GM23338 (cell line): ENCODE data around the gene ADGRD1. TPM values are rescaled to one million over a fixed set of nuclear protein-coding genes. Genes with fewer than 3 reads are reported as not detected.

Source experiments
- ATAC-seq: fragments of 200-7000 bp; cut with Tn5 transposase; 3 replicates; pipeline ENCODE4 v1.9.1; 2020
- DNase-seq: peaks from one replicate; pipeline ENCODE4 v3.0.0-alpha.2; 2015; ENCODE audit warnings: low spot score
- H2AFZ ChIP-seq: fragments of 200-600 bp; sonication (generic); 2 replicates; pipeline ENCODE4 v1.8.0; 2016; ENCODE audit warnings: antibody characterized with exemption, mild to moderate bottlenecking, moderate library complexity
- H3F3A ChIP-seq: fragments of 200-600 bp; sonication (generic); replicated peaks from 2 replicates; pipeline ENCODE4 v1.8.0; 2017; ENCODE audit warnings: antibody characterized with exemption, mixed run types, low read depth
- H3K27ac ChIP-seq: fragments of 200-600 bp; sonication (generic); 2 replicates; pipeline ENCODE4 v1.6.1; 2016; ENCODE audit warnings: low read depth
- H3K27me3 ChIP-seq: fragments of 200-600 bp; sonication (generic); 2 replicates; pipeline ENCODE4 v1.8.0; 2016; ENCODE audit warnings: mild to moderate bottlenecking, mixed run types, moderate library complexity; ENCODE audit not compliant: insufficient read depth
- H3K36me3 ChIP-seq: fragments of 200-600 bp; sonication (generic); 2 replicates; pipeline ENCODE4 v1.8.0; 2016; ENCODE audit warnings: mild to moderate bottlenecking; ENCODE audit not compliant: insufficient read depth
- H3K4me1 ChIP-seq: fragments of 200-600 bp; sonication (generic); 2 replicates; pipeline ENCODE4 v1.8.0; 2016; ENCODE audit warnings: mild to moderate bottlenecking, moderate library complexity; ENCODE audit not compliant: insufficient read depth
- H3K4me2 ChIP-seq: fragments of 200-600 bp; sonication (generic); 2 replicates; pipeline ENCODE4 v1.7.1; 2017; ENCODE audit warnings: mixed run types
- H3K4me3 ChIP-seq: fragments of 200-600 bp; sonication (generic); 2 replicates; pipeline ENCODE4 v1.6.1; 2016; ENCODE audit warnings: mixed run types
- H3K79me2 ChIP-seq: fragments of 200-600 bp; sonication (generic); replicated peaks from 2 replicates; pipeline ENCODE4 v1.8.0; 2017; ENCODE audit warnings: mild to moderate bottlenecking; ENCODE audit not compliant: insufficient read depth
- H3K9me2 ChIP-seq: fragments of 200-600 bp; sonication (generic); 2 replicates; pipeline ENCODE4 v1.8.0; 2017; ENCODE audit not compliant: insufficient read depth
- H4K20me1 ChIP-seq: fragments of 200-600 bp; sonication (generic); replicated peaks from 2 replicates; pipeline ENCODE4 v1.8.0; 2017; ENCODE audit warnings: mild to moderate bottlenecking; ENCODE audit not compliant: insufficient read depth
- H3K27ac Mint-ChIP-seq: 2 replicates; pipeline ENCODE4 v1.8.0; 2020; ENCODE audit warnings: inconsistent platforms, mild to moderate bottlenecking, moderate library complexity, mixed read lengths
- H3K27me3 Mint-ChIP-seq: 3 replicates; pipeline ENCODE4 v1.8.0; 2022; ENCODE audit warnings: low read depth, mild to moderate bottlenecking, moderate library complexity, mixed read lengths, inconsistent platforms; ENCODE audit not compliant: insufficient read depth, poor library complexity
- H3K36me3 Mint-ChIP-seq: 3 replicates; pipeline ENCODE4 v1.8.0; 2021; ENCODE audit warnings: low read depth, mild to moderate bottlenecking, inconsistent platforms, moderate library complexity, mixed read lengths
- H3K4me1 Mint-ChIP-seq: 3 replicates; pipeline ENCODE4 v1.8.0; 2020; ENCODE audit warnings: mild to moderate bottlenecking, inconsistent platforms, mixed read lengths
- H3K4me3 Mint-ChIP-seq: 3 replicates; pipeline ENCODE4 v1.8.0; 2021; ENCODE audit warnings: moderate library complexity, mild to moderate bottlenecking, inconsistent platforms, mixed read lengths
- H3K9me3 Mint-ChIP-seq: 3 replicates; pipeline ENCODE4 v1.8.0; 2020; ENCODE audit warnings: moderate library complexity, mild to moderate bottlenecking, inconsistent platforms, mixed read lengths
- EZH2phosphoT487 ChIP-seq: fragments of 200-600 bp; sonication (generic); IDR thresholded peaks from one replicate; pipeline ENCODE4 v1.8.1; 2018; ENCODE audit warnings: antibody characterized with exemption; ENCODE audit not compliant: unreplicated experiment
- JUNB ChIP-seq: IDR thresholded peaks from one replicate; pipeline ENCODE4 v1.6.1; 2016; ENCODE audit warnings: antibody characterized with exemption; ENCODE audit not compliant: unreplicated experiment
- NANOG ChIP-seq: IDR thresholded peaks from 2 replicates; pipeline ENCODE4 v1.6.1; 2016; ENCODE audit warnings: antibody characterized with exemption, borderline replicate concordance
- STAT1 ChIP-seq: IDR thresholded peaks from one replicate; pipeline ENCODE4 v1.6.1; 2016; ENCODE audit warnings: antibody characterized with exemption; ENCODE audit not compliant: unreplicated experiment
- ZNF462 ChIP-seq: fragments of 250-450 bp; sonication (Bioruptor Pico); IDR thresholded peaks from 2 replicates; pipeline ENCODE4 v1.5.0; 2020; ENCODE audit warnings: mild to moderate bottlenecking, moderate library complexity
- polyA plus RNA-seq: library from polyadenylated mRNA; unstranded; fragments of >200 nt; fragmentation: Nextera tagmentation; extraction: Ambion mirVana; gene quantifications from 2 replicates; pipeline ENCODE4 v1.2.1, GENCODE V29; 2016
- total RNA-seq: library from RNA; depleted of rRNA; stranded (reverse); fragments of >200 nt; shearing (Covaris generic); gene quantifications from 2 replicates; pipeline ENCODE4 v1.2.3, GENCODE V29; 2014

The ADGRD1 gene
- total and polyA plus RNA-seq, 2 experiments from 2014 or later, result 1.4 TPM; not detected in 1

GRCh38 chr12:130969223-130969622 is 15.5 kb downstream of the ADGRD1 start:
- no peak for DNase-seq
- H3K4me1 Mint-ChIP-seq, result no peaks in the 10 kb centered on the region
- Histone ChIP-seq H3K36me3 (no peaks in the 10 kb centered on the region; the same call in 1 of the 2 replicates), H3K79me2 (no peaks in the 10 kb centered on the region), H3F3A (no peaks in the 10 kb centered on the region), H2AFZ (no peak overlapping the region), H3K27me3 (no peaks in the 10 kb centered on the region), H3K4me3 (no peak overlapping the region), H3K27ac (no peak overlapping the region), H4K20me1 (no peaks in the 10 kb centered on the region), H3K4me1 (no peaks in the 10 kb centered on the region), H3K9me2 (no peaks in the 10 kb centered on the region), H3K4me2 (no peak overlapping the region)
- H3K27ac Mint-ChIP-seq, result no peak overlapping the region
- no peak overlapping the region for H3K4me3 Mint-ChIP-seq
- TF ChIP-seq JUNB, result no peak
- no peak for TF ChIP-seq EZH2phosphoT487
- TF ChIP-seq ZNF462 (CRISPR knock-in tag), result no peak
- peaks cover 11% of the 10 kb centered on the region for H3K27me3 Mint-ChIP-seq
- ATAC-seq, result no peak
- H3K9me3 Mint-ChIP-seq, result no peaks in the 10 kb centered on the region
- H3K36me3 Mint-ChIP-seq, result no peaks in the 10 kb centered on the region

GRCh38 chr12:130970165-130970907 is 16.6 kb downstream of the ADGRD1 start:
- Histone ChIP-seq H4K20me1 (no peaks in the 10 kb centered on the region), H3K9me2 (no peaks in the 10 kb centered on the region), H3K36me3 (no peaks in the 10 kb centered on the region; the same call in 1 of the 2 replicates), H3K4me3 (no peak overlapping the region), H3K79me2 (no peaks in the 10 kb centered on the region), H3K4me2 (no peak overlapping the region), H3K4me1 (no peaks in the 10 kb centered on the region), H3K27me3 (no peaks in the 10 kb centered on the region), H2AFZ (no peak overlapping the region), H3F3A (no peaks in the 10 kb centered on the region), H3K27ac (no peak overlapping the region)
- H3K4me1 Mint-ChIP-seq, result no peaks in the 10 kb centered on the region
- no peak overlapping the region for H3K4me3 Mint-ChIP-seq
- DNase-seq (no peak), ATAC-seq (no peak)
- TF ChIP-seq STAT1 (no peak), NANOG (no peak), JUNB (no peak)
- no peak overlapping the region for H3K27ac Mint-ChIP-seq
- peaks cover 12% of the 10 kb centered on the region for H3K27me3 Mint-ChIP-seq
- no peaks in the 10 kb centered on the region for H3K9me3 Mint-ChIP-seq
- H3K36me3 Mint-ChIP-seq, result no peaks in the 10 kb centered on the region
